HepG2 (cell line): ENCODE data around the gene GTF2A2. TPM values are rescaled to one million over a fixed set of nuclear protein-coding genes. Genes with fewer than 3 reads are reported as not detected.

Experiments
- MAFF ChIP-seq: IDR thresholded peaks from 2 replicates; pipeline ENCODE4 v1.6.1; 2011; ENCODE audit warnings: low read depth, low read length, improper control_type of control experiment
- MTF1 ChIP-seq: sonication (generic); formaldehyde crosslinking; IDR thresholded peaks from 2 replicates; pipeline ENCODE4 v1.5.0; 2020; ENCODE audit warnings: missing genetic modification reagents
- NR3C1 ChIP-seq: sonication (generic); formaldehyde crosslinking; IDR thresholded peaks from 2 replicates; pipeline ENCODE4 v1.4.0; 2020; ENCODE audit warnings: missing genetic modification reagents
- ZMYM4 ChIP-seq: sonication (generic); formaldehyde crosslinking; IDR thresholded peaks from 2 replicates; pipeline ENCODE4 v1.8.1; 2023; ENCODE audit warnings: mild to moderate bottlenecking, missing genetic modification reagents
- polyA plus RNA-seq, 8 experiments: library from polyadenylated mRNA; depleted of rRNA in 3 of 8; stranded (reverse) in 7 of 8; unstranded in 1 of 8; fragments of >200 nt; fragmentation: Illumina TruSeq in 4 of 8; extraction: Trizol in 4 of 8; gene quantifications; 2 replicates each; pipeline versions ENCODE4 v1.2.1 to v1.2.3, GENCODE V29; 2011 to 2016; ENCODE audit warnings: low read depth in 4 of 8, missing spikeins in 1 of 8, mixed read lengths in 1 of 8; ENCODE audit not compliant: insufficient read depth in 1 of 8
- total RNA-seq, 5 experiments: library from RNA; depleted of rRNA; stranded (reverse); fragments of >200 nt; fragmentation: Illumina TruSeq; extraction: Trizol; gene quantifications; 2 replicates each; pipeline ENCODE4 v1.2.3, GENCODE V29; 2016; ENCODE audit warnings: low read depth in 1 of 5
- TF ChIP-seq, protein P1 (sequence below): sonication (generic); formaldehyde crosslinking; IDR thresholded peaks from 2 replicates; pipeline ENCODE4 v1.4.0; 2020; ENCODE audit warnings: missing genetic modification reagents, borderline replicate concordance
- TF ChIP-seq, protein P2 (sequence below): sonication (generic); formaldehyde crosslinking; IDR thresholded peaks from 2 replicates; pipeline ENCODE4 v1.9.0; 2022; ENCODE audit warnings: missing genetic modification reagents, mild to moderate bottlenecking, borderline replicate concordance
- TF ChIP-seq, protein P3 (sequence below): sonication (generic); formaldehyde crosslinking; IDR thresholded peaks from 2 replicates; pipeline ENCODE4 v1.9.0; 2021; ENCODE audit warnings: mild to moderate bottlenecking, missing genetic modification reagents
- TF ChIP-seq, protein P4 (sequence below): sonication (generic); formaldehyde crosslinking; IDR thresholded peaks from 2 replicates; pipeline ENCODE4 v1.5.1; 2020; ENCODE audit warnings: missing genetic modification reagents, mild to moderate bottlenecking, borderline replicate concordance

Gene GTF2A2
- total and polyA plus RNA-seq, 2 of the 13 experiments (the other 11 are each of a cell fraction or from before 2014, with no cell fraction given): 24.4 to 106 TPM

DNA sequence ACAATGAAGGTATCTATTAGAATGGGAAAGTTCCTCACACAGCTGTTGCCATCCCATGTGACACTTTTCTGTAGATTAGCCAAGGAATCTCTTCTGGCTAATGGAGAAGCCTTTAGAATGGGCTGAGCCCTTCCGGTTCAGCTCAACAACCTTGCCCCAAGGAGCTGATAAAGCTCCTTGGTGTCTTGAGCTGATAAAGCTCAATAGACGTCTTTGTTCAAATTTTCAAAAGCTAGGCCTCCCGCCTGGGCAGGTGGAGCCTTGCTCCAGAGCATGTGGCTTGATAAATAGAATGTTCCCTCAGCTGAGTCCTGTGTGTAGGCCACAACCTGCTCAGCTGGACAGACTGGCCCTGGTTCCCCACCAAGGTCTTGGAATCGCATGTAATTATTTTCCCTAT, 39.0 kb upstream of the GTF2A2 start (continued):
- TF ChIP-seq, protein P1, sequence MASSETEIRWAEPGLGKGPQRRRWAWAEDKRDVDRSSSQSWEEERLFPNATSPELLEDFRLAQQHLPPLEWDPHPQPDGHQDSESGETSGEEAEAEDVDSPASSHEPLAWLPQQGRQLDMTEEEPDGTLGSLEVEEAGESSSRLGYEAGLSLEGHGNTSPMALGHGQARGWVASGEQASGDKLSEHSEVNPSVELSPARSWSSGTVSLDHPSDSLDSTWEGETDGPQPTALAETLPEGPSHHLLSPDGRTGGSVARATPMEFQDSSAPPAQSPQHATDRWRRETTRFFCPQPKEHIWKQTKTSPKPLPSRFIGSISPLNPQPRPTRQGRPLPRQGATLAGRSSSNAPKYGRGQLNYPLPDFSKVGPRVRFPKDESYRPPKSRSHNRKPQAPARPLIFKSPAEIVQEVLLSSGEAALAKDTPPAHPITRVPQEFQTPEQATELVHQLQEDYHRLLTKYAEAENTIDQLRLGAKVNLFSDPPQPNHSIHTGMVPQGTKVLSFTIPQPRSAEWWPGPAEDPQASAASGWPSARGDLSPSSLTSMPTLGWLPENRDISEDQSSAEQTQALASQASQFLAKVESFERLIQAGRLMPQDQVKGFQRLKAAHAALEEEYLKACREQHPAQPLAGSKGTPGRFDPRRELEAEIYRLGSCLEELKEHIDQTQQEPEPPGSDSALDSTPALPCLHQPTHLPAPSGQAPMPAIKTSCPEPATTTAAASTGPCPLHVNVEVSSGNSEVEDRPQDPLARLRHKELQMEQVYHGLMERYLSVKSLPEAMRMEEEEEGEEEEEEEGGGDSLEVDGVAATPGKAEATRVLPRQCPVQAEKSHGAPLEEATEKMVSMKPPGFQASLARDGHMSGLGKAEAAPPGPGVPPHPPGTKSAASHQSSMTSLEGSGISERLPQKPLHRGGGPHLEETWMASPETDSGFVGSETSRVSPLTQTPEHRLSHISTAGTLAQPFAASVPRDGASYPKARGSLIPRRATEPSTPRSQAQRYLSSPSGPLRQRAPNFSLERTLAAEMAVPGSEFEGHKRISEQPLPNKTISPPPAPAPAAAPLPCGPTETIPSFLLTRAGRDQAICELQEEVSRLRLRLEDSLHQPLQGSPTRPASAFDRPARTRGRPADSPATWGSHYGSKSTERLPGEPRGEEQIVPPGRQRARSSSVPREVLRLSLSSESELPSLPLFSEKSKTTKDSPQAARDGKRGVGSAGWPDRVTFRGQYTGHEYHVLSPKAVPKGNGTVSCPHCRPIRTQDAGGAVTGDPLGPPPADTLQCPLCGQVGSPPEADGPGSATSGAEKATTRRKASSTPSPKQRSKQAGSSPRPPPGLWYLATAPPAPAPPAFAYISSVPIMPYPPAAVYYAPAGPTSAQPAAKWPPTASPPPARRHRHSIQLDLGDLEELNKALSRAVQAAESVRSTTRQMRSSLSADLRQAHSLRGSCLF (CRISPR knock-in tag): no peak
- TF ChIP-seq MTF1: no peak
- no peak for TF ChIP-seq ZMYM4
- TF ChIP-seq NR3C1: no peak
- TF ChIP-seq, protein P2, sequence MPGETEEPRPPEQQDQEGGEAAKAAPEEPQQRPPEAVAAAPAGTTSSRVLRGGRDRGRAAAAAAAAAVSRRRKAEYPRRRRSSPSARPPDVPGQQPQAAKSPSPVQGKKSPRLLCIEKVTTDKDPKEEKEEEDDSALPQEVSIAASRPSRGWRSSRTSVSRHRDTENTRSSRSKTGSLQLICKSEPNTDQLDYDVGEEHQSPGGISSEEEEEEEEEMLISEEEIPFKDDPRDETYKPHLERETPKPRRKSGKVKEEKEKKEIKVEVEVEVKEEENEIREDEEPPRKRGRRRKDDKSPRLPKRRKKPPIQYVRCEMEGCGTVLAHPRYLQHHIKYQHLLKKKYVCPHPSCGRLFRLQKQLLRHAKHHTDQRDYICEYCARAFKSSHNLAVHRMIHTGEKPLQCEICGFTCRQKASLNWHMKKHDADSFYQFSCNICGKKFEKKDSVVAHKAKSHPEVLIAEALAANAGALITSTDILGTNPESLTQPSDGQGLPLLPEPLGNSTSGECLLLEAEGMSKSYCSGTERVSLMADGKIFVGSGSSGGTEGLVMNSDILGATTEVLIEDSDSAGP (CRISPR knock-in tag): no peak
- TF ChIP-seq, protein P3, sequence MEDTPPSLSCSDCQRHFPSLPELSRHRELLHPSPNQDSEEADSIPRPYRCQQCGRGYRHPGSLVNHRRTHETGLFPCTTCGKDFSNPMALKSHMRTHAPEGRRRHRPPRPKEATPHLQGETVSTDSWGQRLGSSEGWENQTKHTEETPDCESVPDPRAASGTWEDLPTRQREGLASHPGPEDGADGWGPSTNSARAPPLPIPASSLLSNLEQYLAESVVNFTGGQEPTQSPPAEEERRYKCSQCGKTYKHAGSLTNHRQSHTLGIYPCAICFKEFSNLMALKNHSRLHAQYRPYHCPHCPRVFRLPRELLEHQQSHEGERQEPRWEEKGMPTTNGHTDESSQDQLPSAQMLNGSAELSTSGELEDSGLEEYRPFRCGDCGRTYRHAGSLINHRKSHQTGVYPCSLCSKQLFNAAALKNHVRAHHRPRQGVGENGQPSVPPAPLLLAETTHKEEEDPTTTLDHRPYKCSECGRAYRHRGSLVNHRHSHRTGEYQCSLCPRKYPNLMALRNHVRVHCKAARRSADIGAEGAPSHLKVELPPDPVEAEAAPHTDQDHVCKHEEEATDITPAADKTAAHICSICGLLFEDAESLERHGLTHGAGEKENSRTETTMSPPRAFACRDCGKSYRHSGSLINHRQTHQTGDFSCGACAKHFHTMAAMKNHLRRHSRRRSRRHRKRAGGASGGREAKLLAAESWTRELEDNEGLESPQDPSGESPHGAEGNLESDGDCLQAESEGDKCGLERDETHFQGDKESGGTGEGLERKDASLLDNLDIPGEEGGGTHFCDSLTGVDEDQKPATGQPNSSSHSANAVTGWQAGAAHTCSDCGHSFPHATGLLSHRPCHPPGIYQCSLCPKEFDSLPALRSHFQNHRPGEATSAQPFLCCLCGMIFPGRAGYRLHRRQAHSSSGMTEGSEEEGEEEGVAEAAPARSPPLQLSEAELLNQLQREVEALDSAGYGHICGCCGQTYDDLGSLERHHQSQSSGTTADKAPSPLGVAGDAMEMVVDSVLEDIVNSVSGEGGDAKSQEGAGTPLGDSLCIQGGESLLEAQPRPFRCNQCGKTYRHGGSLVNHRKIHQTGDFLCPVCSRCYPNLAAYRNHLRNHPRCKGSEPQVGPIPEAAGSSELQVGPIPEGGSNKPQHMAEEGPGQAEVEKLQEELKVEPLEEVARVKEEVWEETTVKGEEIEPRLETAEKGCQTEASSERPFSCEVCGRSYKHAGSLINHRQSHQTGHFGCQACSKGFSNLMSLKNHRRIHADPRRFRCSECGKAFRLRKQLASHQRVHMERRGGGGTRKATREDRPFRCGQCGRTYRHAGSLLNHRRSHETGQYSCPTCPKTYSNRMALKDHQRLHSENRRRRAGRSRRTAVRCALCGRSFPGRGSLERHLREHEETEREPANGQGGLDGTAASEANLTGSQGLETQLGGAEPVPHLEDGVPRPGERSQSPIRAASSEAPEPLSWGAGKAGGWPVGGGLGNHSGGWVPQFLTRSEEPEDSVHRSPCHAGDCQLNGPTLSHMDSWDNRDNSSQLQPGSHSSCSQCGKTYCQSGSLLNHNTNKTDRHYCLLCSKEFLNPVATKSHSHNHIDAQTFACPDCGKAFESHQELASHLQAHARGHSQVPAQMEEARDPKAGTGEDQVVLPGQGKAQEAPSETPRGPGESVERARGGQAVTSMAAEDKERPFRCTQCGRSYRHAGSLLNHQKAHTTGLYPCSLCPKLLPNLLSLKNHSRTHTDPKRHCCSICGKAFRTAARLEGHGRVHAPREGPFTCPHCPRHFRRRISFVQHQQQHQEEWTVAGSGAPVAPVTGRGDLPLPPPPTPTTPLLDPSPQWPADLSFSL (CRISPR knock-in tag): no peak
- no peak for TF ChIP-seq MAFF
- TF ChIP-seq, protein P4, sequence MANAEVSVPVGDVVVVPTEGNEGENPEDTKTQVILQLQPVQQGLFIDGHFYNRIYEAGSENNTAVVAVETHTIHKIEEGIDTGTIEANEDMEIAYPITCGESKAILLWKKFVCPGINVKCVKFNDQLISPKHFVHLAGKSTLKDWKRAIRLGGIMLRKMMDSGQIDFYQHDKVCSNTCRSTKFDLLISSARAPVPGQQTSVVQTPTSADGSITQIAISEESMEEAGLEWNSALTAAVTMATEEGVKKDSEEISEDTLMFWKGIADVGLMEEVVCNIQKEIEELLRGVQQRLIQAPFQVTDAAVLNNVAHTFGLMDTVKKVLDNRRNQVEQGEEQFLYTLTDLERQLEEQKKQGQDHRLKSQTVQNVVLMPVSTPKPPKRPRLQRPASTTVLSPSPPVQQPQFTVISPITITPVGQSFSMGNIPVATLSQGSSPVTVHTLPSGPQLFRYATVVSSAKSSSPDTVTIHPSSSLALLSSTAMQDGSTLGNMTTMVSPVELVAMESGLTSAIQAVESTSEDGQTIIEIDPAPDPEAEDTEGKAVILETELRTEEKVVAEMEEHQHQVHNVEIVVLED (CRISPR knock-in tag): no peak
